Tibial artery (tissue), 4 donors: ENCODE results near the gene ZNF232.
"Not testable (repeated sequence)": the region's sequence is repeated elsewhere in the genome, so short reads cannot be mapped to it uniquely, and the experiment has no call there.

Source experiments
- DNase-seq, 2 donors: peaks; one replicate each; pipeline ENCODE4 v3.0.0-alpha.2; 2019
- H3K27ac ChIP-seq, 2 donors: fragments of 200-600 bp; sonication (generic) in 1 of 2; 1 replicate in 1 of 2; 2 replicates in 1 of 2; pipeline ENCODE4 v1.5.1; 2018 to 2019; ENCODE audit warnings: mild to moderate bottlenecking in 1 of 2
- H3K27me3 ChIP-seq, 2 donors: fragments of 200-600 bp; sonication (generic) in 1 of 2; one replicate each; pipeline versions ENCODE4 v1.5.1 to v1.6.0; 2016 to 2019
- H3K36me3 ChIP-seq, 3 donors: fragments of 200-600 bp; sonication (generic) in 2 of 3; one replicate each; pipeline ENCODE4 v1.5.1; 2016 to 2019; ENCODE audit warnings: mild to moderate bottlenecking in 2 of 3
- H3K4me1 ChIP-seq, 4 donors: fragments of 200-600 bp; sonication (generic) in 2 of 4; 1 replicate in 3 of 4; 2 replicates in 1 of 4; pipeline ENCODE4 v1.5.1; 2016 to 2019
- H3K4me3 ChIP-seq, 2 donors: fragments of 200-600 bp; sonication (generic) in 1 of 2; 1 replicate in 1 of 2; 2 replicates in 1 of 2; pipeline ENCODE4 v1.5.1; 2018 to 2019; ENCODE audit warnings: mild to moderate bottlenecking in 2 of 2
- H3K9me3 ChIP-seq, 3 donors: fragments of 200-600 bp; sonication (generic) in 1 of 3; one replicate each; pipeline ENCODE4 v1.5.1; 2016 to 2019
- intact Hi-C: fragments of 100-400 bp; cut with DNase I; formaldehyde crosslinking; loops from one replicate; pipeline ENCODE4 v1.15.0; 2023; ENCODE audit warnings: low total_unique reads
- TF ChIP-seq, protein P1 (sequence below), 2 experiments: fragments of 200-600 bp in 1 of 2; fragments of 450-650 bp in 1 of 2; IDR thresholded peaks; one replicate each; pipeline ENCODE4 v1.5.1; 2017 to 2019; ENCODE audit warnings: antibody characterized with exemption in 2 of 2, mild to moderate bottlenecking in 1 of 2, moderate library complexity in 1 of 2

Gene ZNF232

DNA sequence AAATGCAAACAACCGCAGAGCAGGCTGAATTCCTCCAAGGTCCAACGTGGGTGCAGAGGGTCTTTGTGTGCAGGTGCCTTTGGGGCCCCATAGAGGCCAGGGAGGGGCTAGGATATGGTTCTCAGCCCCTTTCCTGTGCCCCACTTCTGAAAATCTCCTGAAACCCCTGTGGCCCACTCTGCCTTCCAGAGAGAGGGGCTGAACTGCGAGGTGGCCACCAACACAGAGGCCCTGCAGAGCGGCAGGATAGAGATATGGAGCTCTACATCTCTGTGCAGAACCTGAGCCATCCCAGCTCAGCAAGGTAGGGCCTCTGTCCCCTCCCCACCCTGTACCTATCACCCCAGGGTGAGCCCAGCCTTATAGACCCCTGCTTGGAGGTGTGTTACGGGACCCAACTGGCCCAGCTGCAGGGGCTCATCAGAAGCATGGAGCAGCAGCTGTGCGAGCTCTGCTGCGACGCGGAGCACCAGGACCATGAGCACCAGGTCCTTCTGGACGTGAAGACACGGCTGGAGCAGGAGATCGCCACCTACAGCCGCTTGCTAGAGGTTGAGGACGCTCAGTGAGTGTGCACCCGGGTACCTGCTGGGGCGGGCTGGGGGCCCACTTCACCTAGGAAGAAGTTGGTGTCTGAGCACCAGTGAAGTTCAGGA lies 9.6 kb upstream of the ZNF232 start:
- H3K4me3 ChIP-seq = no peak overlapping the region
- intact Hi-C loops = no loop called here
- TF ChIP-seq, protein P1, sequence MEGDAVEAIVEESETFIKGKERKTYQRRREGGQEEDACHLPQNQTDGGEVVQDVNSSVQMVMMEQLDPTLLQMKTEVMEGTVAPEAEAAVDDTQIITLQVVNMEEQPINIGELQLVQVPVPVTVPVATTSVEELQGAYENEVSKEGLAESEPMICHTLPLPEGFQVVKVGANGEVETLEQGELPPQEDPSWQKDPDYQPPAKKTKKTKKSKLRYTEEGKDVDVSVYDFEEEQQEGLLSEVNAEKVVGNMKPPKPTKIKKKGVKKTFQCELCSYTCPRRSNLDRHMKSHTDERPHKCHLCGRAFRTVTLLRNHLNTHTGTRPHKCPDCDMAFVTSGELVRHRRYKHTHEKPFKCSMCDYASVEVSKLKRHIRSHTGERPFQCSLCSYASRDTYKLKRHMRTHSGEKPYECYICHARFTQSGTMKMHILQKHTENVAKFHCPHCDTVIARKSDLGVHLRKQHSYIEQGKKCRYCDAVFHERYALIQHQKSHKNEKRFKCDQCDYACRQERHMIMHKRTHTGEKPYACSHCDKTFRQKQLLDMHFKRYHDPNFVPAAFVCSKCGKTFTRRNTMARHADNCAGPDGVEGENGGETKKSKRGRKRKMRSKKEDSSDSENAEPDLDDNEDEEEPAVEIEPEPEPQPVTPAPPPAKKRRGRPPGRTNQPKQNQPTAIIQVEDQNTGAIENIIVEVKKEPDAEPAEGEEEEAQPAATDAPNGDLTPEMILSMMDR (IDR thresholded peaks at IDR 0.05) = no peak
- H3K4me1 ChIP-seq = peaks cover 0 to 17% (median 12%) of the 10 kb centered on the region in 4 donors
- no peaks in the 10 kb centered on the region for H3K36me3 ChIP-seq
- H3K27ac ChIP-seq = no peak overlapping the region
- peaks cover 0 to 47% of the 10 kb centered on the region in 2 donors for H3K27me3 ChIP-seq
- DNase-seq = peak; percentile 3 to 46
- peaks cover 0 to 6% (median 0%) of the 10 kb centered on the region in 3 donors for H3K9me3 ChIP-seq

DNA sequence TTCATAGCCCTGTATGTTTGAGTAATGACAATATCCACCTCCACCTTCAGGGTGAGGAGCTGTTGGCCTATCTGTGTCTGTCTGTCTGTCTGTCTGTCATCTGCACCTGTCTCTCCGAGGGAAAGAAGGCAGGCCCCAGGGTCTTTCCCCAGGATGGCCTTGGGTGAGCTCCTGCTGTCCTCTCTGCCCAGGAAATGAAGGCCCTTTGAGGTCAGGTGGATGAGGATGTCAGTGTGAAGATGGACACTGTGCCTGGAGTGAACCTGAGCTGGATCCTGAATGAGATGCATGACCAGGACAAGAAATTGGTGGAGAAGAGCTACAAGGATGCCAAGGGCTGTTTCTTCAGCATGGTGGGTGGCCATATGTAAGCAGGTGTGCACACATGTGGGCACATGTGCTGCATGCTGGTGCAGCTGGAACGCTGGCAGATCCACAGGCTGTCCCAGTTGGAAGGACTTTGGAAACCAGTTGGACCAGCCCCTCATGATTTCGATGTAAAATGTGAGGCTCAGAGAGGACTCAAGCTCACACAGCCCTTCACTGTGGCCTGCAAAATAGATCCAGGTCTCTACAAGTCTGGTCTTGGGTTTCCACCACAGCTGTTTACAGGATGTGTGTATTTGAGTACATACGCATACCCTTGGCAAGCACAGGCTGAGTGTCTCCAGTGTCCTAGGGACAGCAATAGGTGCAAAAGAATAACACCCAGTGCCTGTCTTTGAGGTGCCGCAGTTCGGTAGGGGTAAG lies 8.9 kb upstream of the ZNF232 start:
- H3K27ac ChIP-seq, H3K4me3 ChIP-seq, H3K36me3 ChIP-seq, H3K9me3 ChIP-seq, intact Hi-C loops: not testable (repeated sequence)
- DNase-seq = peak; percentile 4 to 19
- peaks cover 0 to 54% of the 10 kb centered on the region in 2 donors for H3K27me3 ChIP-seq
- H3K4me1 ChIP-seq = peaks cover 0 to 19% (median 12%) of the 10 kb centered on the region in 4 donors

GRCh38 chr17:5120036-5120435 lies 8.4 kb upstream of the ZNF232 start:
- TF ChIP-seq, protein P1 (IDR thresholded peaks at IDR 0.05) = no peak
- peaks cover 0 to 19% (median 12%) of the 10 kb centered on the region in 4 donors for H3K4me1 ChIP-seq
- peaks cover 0 to 60% of the 10 kb centered on the region in 2 donors for H3K27me3 ChIP-seq
- H3K27ac ChIP-seq = no peak overlapping the region
- H3K36me3 ChIP-seq = no peaks in the 10 kb centered on the region
- H3K9me3 ChIP-seq = peaks cover 0 to 6% (median 0%) of the 10 kb centered on the region in 3 donors
- H3K4me3 ChIP-seq = no peak overlapping the region
- DNase-seq = peak in 1 of 2 donors; percentile 5
- intact Hi-C loops = no loop called here

DNA sequence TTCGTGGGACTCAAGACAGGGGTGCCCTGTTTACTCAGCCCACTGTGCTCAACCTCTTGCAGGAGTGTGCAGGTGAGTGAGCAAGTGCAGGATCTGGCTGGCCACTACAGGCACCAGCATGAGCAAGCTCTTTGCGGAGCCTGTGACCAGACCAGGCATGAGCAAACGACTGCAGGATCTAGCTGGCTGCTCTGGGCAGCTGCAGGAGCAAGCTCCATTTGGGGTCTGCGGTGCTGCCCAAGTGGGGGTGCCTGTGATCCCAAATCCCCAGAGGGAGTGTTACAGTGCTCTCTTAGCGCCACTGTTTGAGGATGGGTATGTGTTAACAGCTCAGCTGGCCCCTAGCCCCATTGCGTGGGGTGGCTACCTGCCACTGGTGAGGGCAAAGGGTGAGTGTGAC lies 6.5 kb upstream of the ZNF232 start:
- peaks cover 0 to 6% (median 0%) of the 10 kb centered on the region in 3 donors for H3K9me3 ChIP-seq
- H3K4me3 ChIP-seq = no peak overlapping the region
- intact Hi-C loops = no loop called here
- no peaks in the 10 kb centered on the region for H3K36me3 ChIP-seq
- H3K4me1 ChIP-seq = peaks cover 0 to 14% (median 10%) of the 10 kb centered on the region in 4 donors
- H3K27ac ChIP-seq = no peak overlapping the region
- peak; percentile 9 to 47 for DNase-seq
- TF ChIP-seq, protein P1 (IDR thresholded peaks at IDR 0.05) = no peak
- peaks cover 0 to 52% of the 10 kb centered on the region in 2 donors for H3K27me3 ChIP-seq

GRCh38 chr17:5115673-5116651 lies 4.3 kb upstream of the ZNF232 start, which contains the start of gene USP6:
Gene USP6 (plus strand): TSS chr17:5116032. CDS start chr17:5130368, 14,336 bp downstream.
- intact Hi-C loops = no loop called here
- no peaks in the 10 kb centered on the region for H3K36me3 ChIP-seq
- no peak for DNase-seq
- TF ChIP-seq, protein P1 (IDR thresholded peaks at IDR 0.05) = no peak
- H3K4me1 ChIP-seq = peaks cover 0 to 10% (median 4%) of the 10 kb centered on the region in 4 donors
- peaks cover 0 to 35% of the 10 kb centered on the region in 2 donors for H3K27me3 ChIP-seq
- peaks cover 0 to 6% (median 0%) of the 10 kb centered on the region in 3 donors for H3K9me3 ChIP-seq
- H3K27ac ChIP-seq = peak within 1 kb of the TSS in 1 of 2 donors; percentile 31
- H3K4me3 ChIP-seq = peak within 1 kb of the TSS in 1 of 2 donors; percentile 40
